HepG2 (cell line): Measurements from ENCODE around the gene ZNF578. TPM values are rescaled to one million over a fixed set of nuclear protein-coding genes. Genes with fewer than 3 reads are reported as not detected.

ENCODE experiments used
- ATAC-seq: fragments of 200-7000 bp; cut with Tn5 transposase; 3 replicates; pipeline ENCODE4 v1.9.1; 2020; ENCODE audit warnings: mild to moderate bottlenecking, moderate library complexity
- BruUV-seq: library from RNA; stranded (reverse); fragments of 400-500 nt; replicated peaks from 2 replicates; lab custom pipeline; 2021; lab: Mats Ljungman, UMichigan
- CTCF ChIA-PET: fragments of 300-600 bp; formaldehyde crosslinking; extraction: SDS; loops from one replicate; lab custom pipeline; 2021; ENCODE audit warnings: low total read pairs, inconsistent platforms, low intra/inter-chr PET ratio; lab: Yijun Ruan, JAX
- POLR2A ChIA-PET: fragments of 350-600 bp; sonication (Branson Sonifier 250); formaldehyde crosslinking; loops from one replicate; lab custom pipeline; 2020; ENCODE audit warnings: antibody characterized with exemption, inconsistent platforms; lab: Yijun Ruan, JAX
- DNase-seq: peaks from one replicate; pipeline ENCODE4 v3.0.0-alpha.2; 2015; ENCODE audit warnings: low spot score
- FAIRE-seq: peaks from 3 replicates; lab custom pipeline; 2011; peaks lifted over from hg19 to GRCh38; lab: Jason Lieb, UNC
- H2AFZ ChIP-seq: one replicate; pipeline ENCODE4 v1.6.1; 2011; ENCODE audit warnings: low read length, inconsistent platforms
- H3K27ac ChIP-seq: fragments of 300-600 bp; 3 replicates; pipeline ENCODE4 v1.8.0; 2011; ENCODE audit warnings: mixed run types, mild to moderate bottlenecking, mixed read lengths, low read length, inconsistent platforms; ENCODE audit not compliant: insufficient read depth; ENCODE audit errors: extremely low read length
- H3K27me3 ChIP-seq, 2 experiments: fragments of 200-600 bp in 1 of 2; 2 replicates in 1 of 2; 3 replicates in 1 of 2; pipeline versions ENCODE4 v1.6.0 to v1.8.0; 2011; ENCODE audit warnings: low read length in 2 of 2, mild to moderate bottlenecking in 2 of 2, moderate library complexity in 2 of 2, inconsistent platforms in 1 of 2; ENCODE audit not compliant: insufficient read depth in 2 of 2, control insufficient read depth in 1 of 2
- H3K36me3 ChIP-seq, 2 experiments: fragments of 200-600 bp in 1 of 2; replicated peaks in 1 of 2; 2 replicates in 1 of 2; 3 replicates in 1 of 2; pipeline versions ENCODE4 v1.5.1 to v1.8.0; 2011; ENCODE audit warnings: low read length in 2 of 2, inconsistent platforms in 1 of 2; ENCODE audit not compliant: insufficient read depth in 2 of 2, control insufficient read depth in 1 of 2
- H3K4me1 ChIP-seq: 2 replicates; pipeline ENCODE4 v1.5.1; 2012; ENCODE audit warnings: low read length, inconsistent platforms; ENCODE audit not compliant: insufficient read depth
- H3K4me2 ChIP-seq: 2 replicates; pipeline ENCODE4 v1.6.0; 2011; ENCODE audit warnings: low read depth, low read length, inconsistent platforms
- H3K4me3 ChIP-seq, 3 experiments: fragments of 200-600 bp in 1 of 3; sonication (generic), shearing (Covaris generic) in 1 of 3; replicated peaks in 1 of 3; 2 replicates each; pipeline ENCODE4 v1.5.1; 2011 to 2016; ENCODE audit warnings: low read length in 3 of 3, inconsistent platforms in 2 of 3, low read depth in 2 of 3, mild to moderate bottlenecking in 2 of 3, control low read depth in 1 of 3, mixed read lengths in 1 of 3; ENCODE audit not compliant: insufficient read depth in 1 of 3
- H3K79me2 ChIP-seq: one replicate; pipeline ENCODE4 v1.6.1; 2011; ENCODE audit warnings: low read length, inconsistent platforms; ENCODE audit not compliant: insufficient read depth
- H3K9ac ChIP-seq: 2 replicates; pipeline ENCODE4 v1.6.0; 2011; ENCODE audit warnings: mild to moderate bottlenecking, low read depth, low read length, inconsistent platforms; ENCODE audit not compliant: insufficient read depth
- H3K9me3 ChIP-seq: 2 replicates; pipeline ENCODE4 v1.5.1; 2012; ENCODE audit warnings: mild to moderate bottlenecking, low read length
- H4K20me1 ChIP-seq: 2 replicates; pipeline ENCODE4 v1.6.0; 2011; ENCODE audit warnings: inconsistent platforms, mild to moderate bottlenecking, low read length, moderate library complexity; ENCODE audit not compliant: insufficient read depth
- DPF2 ChIP-seq: sonication (generic); formaldehyde crosslinking; IDR thresholded peaks from 2 replicates; pipeline ENCODE4 v1.4.0; 2020; ENCODE audit warnings: mild to moderate bottlenecking, low read depth, missing genetic modification reagents, borderline replicate concordance
- IKZF1 ChIP-seq: fragments of 450-650 bp; IDR thresholded peaks from 2 replicates; pipeline ENCODE4 v1.7.1; 2016
- KDM5A ChIP-seq: fragments of 200-600 bp; sonication (generic); IDR thresholded peaks from 2 replicates; pipeline ENCODE4 v1.7.0; 2018; ENCODE audit warnings: antibody characterized with exemption, mild to moderate bottlenecking, low read length, borderline replicate concordance
- MBNL3 ChIP-seq: fragments of 250-450 bp; sonication (Bioruptor Pico); conservative IDR thresholded peaks from 2 replicates; pipeline ENCODE4 v1.8.0; 2022; ENCODE audit warnings: mild to moderate bottlenecking, inconsistent platforms
- NCOA5 ChIP-seq: sonication (generic); formaldehyde crosslinking; IDR thresholded peaks from 2 replicates; pipeline ENCODE4 v1.4.0; 2020; ENCODE audit warnings: missing genetic modification reagents
- NKX3-1 ChIP-seq: sonication (generic); formaldehyde crosslinking; IDR thresholded peaks from 2 replicates; pipeline ENCODE4 v1.5.0; 2020; ENCODE audit warnings: missing genetic modification reagents
- NR1H2 ChIP-seq: sonication (generic); formaldehyde crosslinking; IDR thresholded peaks from 2 replicates; pipeline ENCODE4 v1.8.1; 2022; ENCODE audit warnings: low read depth, missing genetic modification reagents, borderline replicate concordance
- NRL ChIP-seq: sonication (generic); formaldehyde crosslinking; IDR thresholded peaks from 2 replicates; pipeline ENCODE4 v1.5.0; 2020; ENCODE audit warnings: missing genetic modification reagents, mild to moderate bottlenecking, moderate library complexity, borderline replicate concordance
- REL ChIP-seq: sonication (generic); formaldehyde crosslinking; conservative IDR thresholded peaks from 2 replicates; pipeline ENCODE4 v1.8.0; 2022; ENCODE audit warnings: mild to moderate bottlenecking, missing genetic modification reagents, moderate library complexity
- ZNF556 ChIP-seq: sonication (generic); formaldehyde crosslinking; IDR thresholded peaks from 2 replicates; pipeline ENCODE4 v1.4.0; 2020; ENCODE audit warnings: mild to moderate bottlenecking, missing genetic modification reagents, borderline replicate concordance
- ZNF644 ChIP-seq: IDR thresholded peaks from 2 replicates; pipeline ENCODE4 v1.6.1; 2016; ENCODE audit warnings: low read depth
- ZNF777 ChIP-seq: sonication (generic); formaldehyde crosslinking; IDR thresholded peaks from 2 replicates; pipeline ENCODE4 v1.4.0; 2020; ENCODE audit warnings: missing genetic modification reagents
- ZNF883 ChIP-seq: sonication (generic); formaldehyde crosslinking; IDR thresholded peaks from 2 replicates; pipeline ENCODE4 v1.5.1; 2020; ENCODE audit warnings: mild to moderate bottlenecking, missing genetic modification reagents; ENCODE audit errors: not compliant biosample characterization
- ZSCAN12 ChIP-seq: sonication (generic); formaldehyde crosslinking; IDR thresholded peaks from 2 replicates; pipeline ENCODE4 v1.9.0; 2021; ENCODE audit warnings: mild to moderate bottlenecking, missing genetic modification reagents
- ZSCAN22 ChIP-seq: sonication (generic); formaldehyde crosslinking; IDR thresholded peaks from 2 replicates; pipeline ENCODE4 v1.4.0; 2020; ENCODE audit warnings: mild to moderate bottlenecking, missing genetic modification reagents
- WGBS: methylation state at CpG from one replicate; pipeline ENCODE4 v1.1.6; 2017; ENCODE audit warnings: low lambda C conversion rate; 5-methylcytosine and 5-hydroxymethylcytosine counted together
- in situ Hi-C: cut with HindIII; loops from 2 replicates; pipeline ENCODE4 v1.10.0; 2017; ENCODE audit warnings: low pct_unique_long_range_greater_than_20kb; ENCODE audit not compliant: extremely low pct_ligation_motif_present
- intact Hi-C: fragments of 100-400 bp; cut with micrococcal nuclease; formaldehyde crosslinking; loops from one replicate; pipeline ENCODE4 v1.10.0; 2022; ENCODE audit not compliant: unreplicated experiment
- polyA plus RNA-seq, 8 experiments: library from polyadenylated mRNA; depleted of rRNA in 3 of 8; stranded (reverse) in 7 of 8; unstranded in 1 of 8; fragments of >200 nt; fragmentation: Illumina TruSeq in 4 of 8; extraction: Trizol in 4 of 8; gene quantifications; 2 replicates each; pipeline versions ENCODE4 v1.2.1 to v1.2.3, GENCODE V29; 2011 to 2016; ENCODE audit warnings: low read depth in 4 of 8, missing spikeins in 1 of 8, mixed read lengths in 1 of 8; ENCODE audit not compliant: insufficient read depth in 1 of 8
- total RNA-seq, 5 experiments: library from RNA; depleted of rRNA; stranded (reverse); fragments of >200 nt; fragmentation: Illumina TruSeq; extraction: Trizol; gene quantifications; 2 replicates each; pipeline ENCODE4 v1.2.3, GENCODE V29; 2016; ENCODE audit warnings: low read depth in 1 of 5
- TF ChIP-seq, protein P1 (sequence below): sonication (generic); formaldehyde crosslinking; IDR thresholded peaks from 2 replicates; pipeline ENCODE4 v1.5.0; 2020; ENCODE audit warnings: mild to moderate bottlenecking, missing genetic modification reagents, borderline replicate concordance
- TF ChIP-seq, protein P2 (sequence below): sonication (generic); formaldehyde crosslinking; IDR thresholded peaks from 2 replicates; pipeline ENCODE4 v1.4.0; 2020; ENCODE audit warnings: missing genetic modification reagents, borderline replicate concordance
- TF ChIP-seq, protein P3 (sequence below): sonication (generic); formaldehyde crosslinking; IDR thresholded peaks from 2 replicates; pipeline ENCODE4 v1.5.1; 2020; ENCODE audit warnings: missing genetic modification reagents, mild to moderate bottlenecking, borderline replicate concordance

Gene ZNF578
- total and polyA plus RNA-seq, 2 of the 13 experiments (the other 11 are each of a cell fraction or from before 2014, with no cell fraction given), result not detected

DNA sequence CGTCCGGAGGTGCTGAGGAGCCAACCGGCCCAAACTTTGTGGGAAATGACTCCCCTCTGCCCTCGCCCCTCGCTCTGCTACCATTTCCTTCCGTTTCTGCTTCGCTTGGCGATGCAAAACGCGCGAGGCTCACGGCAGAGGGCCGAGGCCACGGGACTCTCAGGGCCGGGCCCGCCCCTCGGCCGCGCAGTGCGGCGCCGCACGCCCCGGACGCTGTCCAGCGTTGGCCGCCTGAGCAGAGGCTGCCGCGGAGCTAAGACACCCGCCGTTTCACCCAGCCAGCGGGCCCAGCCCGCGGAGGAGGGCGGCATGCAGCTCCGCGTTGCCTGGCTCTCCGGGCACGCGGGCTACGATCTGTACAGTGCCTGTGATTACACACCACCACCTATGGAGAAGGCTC, 2.1 kb upstream of the ZNF578 start:
- TF ChIP-seq ZNF644 (CRISPR knock-in tag) (no peak), MBNL3 (CRISPR knock-in tag) (no peak), ZSCAN22 (CRISPR knock-in tag) (no peak), ZSCAN12 (no peak), REL (CRISPR knock-in tag) (no peak), DPF2 (no peak), NKX3-1 (no peak), NCOA5 (CRISPR knock-in tag) (no peak), IKZF1 (no peak), NR1H2 (CRISPR knock-in tag) (no peak), ZNF556 (no peak), NRL (CRISPR knock-in tag) (no peak), ZNF777 (CRISPR knock-in tag) (no peak), ZNF883 (CRISPR knock-in tag) (no peak), KDM5A (no peak)
- TF ChIP-seq, protein P1, sequence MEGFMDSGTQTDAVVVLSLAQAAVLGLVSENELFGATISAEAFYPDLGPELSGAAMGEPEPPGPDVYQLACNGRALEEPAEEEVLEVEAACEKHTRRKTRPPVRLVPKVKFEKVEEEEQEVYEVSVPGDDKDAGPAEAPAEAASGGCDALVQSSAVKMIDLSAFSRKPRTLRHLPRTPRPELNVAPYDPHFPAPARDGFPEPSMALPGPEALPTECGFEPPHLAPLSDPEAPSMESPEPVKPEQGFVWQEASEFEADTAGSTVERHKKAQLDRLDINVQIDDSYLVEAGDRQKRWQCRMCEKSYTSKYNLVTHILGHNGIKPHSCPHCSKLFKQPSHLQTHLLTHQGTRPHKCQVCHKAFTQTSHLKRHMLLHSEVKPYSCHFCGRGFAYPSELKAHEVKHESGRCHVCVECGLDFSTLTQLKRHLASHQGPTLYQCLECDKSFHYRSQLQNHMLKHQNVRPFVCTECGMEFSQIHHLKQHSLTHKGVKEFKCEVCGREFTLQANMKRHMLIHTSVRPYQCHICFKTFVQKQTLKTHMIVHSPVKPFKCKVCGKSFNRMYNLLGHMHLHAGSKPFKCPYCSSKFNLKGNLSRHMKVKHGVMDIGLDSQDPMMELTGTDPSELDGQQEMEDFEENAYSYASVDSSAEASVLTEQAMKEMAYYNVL (CRISPR knock-in tag), result no peak
- TF ChIP-seq, protein P2, sequence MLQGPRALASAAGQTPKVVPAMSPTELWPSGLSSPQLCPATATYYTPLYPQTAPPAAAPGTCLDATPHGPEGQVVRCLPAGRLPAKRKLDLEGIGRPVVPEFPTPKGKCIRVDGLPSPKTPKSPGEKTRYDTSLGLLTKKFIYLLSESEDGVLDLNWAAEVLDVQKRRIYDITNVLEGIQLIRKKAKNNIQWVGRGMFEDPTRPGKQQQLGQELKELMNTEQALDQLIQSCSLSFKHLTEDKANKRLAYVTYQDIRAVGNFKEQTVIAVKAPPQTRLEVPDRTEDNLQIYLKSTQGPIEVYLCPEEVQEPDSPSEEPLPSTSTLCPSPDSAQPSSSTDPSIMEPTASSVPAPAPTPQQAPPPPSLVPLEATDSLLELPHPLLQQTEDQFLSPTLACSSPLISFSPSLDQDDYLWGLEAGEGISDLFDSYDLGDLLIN (CRISPR knock-in tag), result no peak
- TF ChIP-seq, protein P3, sequence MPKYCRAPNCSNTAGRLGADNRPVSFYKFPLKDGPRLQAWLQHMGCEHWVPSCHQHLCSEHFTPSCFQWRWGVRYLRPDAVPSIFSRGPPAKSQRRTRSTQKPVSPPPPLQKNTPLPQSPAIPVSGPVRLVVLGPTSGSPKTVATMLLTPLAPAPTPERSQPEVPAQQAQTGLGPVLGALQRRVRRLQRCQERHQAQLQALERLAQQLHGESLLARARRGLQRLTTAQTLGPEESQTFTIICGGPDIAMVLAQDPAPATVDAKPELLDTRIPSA, result no peak
- H3K27me3 ChIP-seq, result no peaks in the 10 kb centered on the region
- no peaks in the 10 kb centered on the region for H4K20me1 ChIP-seq
- H3K27ac ChIP-seq, result no peak overlapping the region
- peaks cover 98% of the 10 kb centered on the region for H3K9me3 ChIP-seq
- ChIA-PET POLR2A (no interaction called here), CTCF (no interaction called here)
- H3K4me3 ChIP-seq, result no peak overlapping the region
- ATAC-seq (no peak), DNase-seq (no peak), FAIRE-seq (no peak)
- BruUV-seq, result no TSS peak
- 65% methylated on average over 18 of the region's 41 CpGs for WGBS
- no peaks in the 10 kb centered on the region for H3K36me3 ChIP-seq
- H3K9ac ChIP-seq, result no peak overlapping the region
- no peak overlapping the region for H3K4me2 ChIP-seq
- H3K79me2 ChIP-seq, result no peaks in the 10 kb centered on the region
- no peak overlapping the region for H2AFZ ChIP-seq
- H3K4me1 ChIP-seq, result no peaks in the 10 kb centered on the region
- in situ Hi-C loops, result no loop called here
- intact Hi-C loops, result no loop called here
